Uterus (tissue), 4 donors: Measurements from ENCODE around the gene FERD3L. TPM values are rescaled to one million over a fixed set of nuclear protein-coding genes. Genes with fewer than 3 reads are reported as not detected.
A peak's percentile ranks its signal among the peaks of the same experiment; 100 is the strongest.

Experiments
- DNase-seq, 2 donors: peaks; one replicate each; pipeline ENCODE4 v3.0.0-alpha.2; 2019 to 2020
- H3K27ac ChIP-seq, 2 donors: fragments of 200-600 bp; sonication (generic); 1 replicate in 1 of 2; 2 replicates in 1 of 2; pipeline ENCODE4 v1.5.1; 2016 to 2018
- H3K27me3 ChIP-seq, 2 donors: fragments of 200-600 bp; sonication (generic); one replicate each; pipeline ENCODE4 v1.5.1; 2018 to 2019; ENCODE audit warnings: control low read depth in 1 of 2
- H3K36me3 ChIP-seq, 2 donors: fragments of 200-600 bp; sonication (generic); one replicate each; pipeline ENCODE4 v1.5.1; 2019; ENCODE audit warnings: control low read depth in 1 of 2
- H3K4me1 ChIP-seq, 2 donors: fragments of 200-600 bp; sonication (generic); one replicate each; pipeline ENCODE4 v1.5.1; 2018 to 2019; ENCODE audit warnings: control low read depth in 1 of 2
- H3K4me3 ChIP-seq, 2 donors: fragments of 200-600 bp; sonication (generic); 1 replicate in 1 of 2; 2 replicates in 1 of 2; pipeline ENCODE4 v1.5.1; 2018 to 2019; ENCODE audit warnings: mild to moderate bottlenecking in 1 of 2
- H3K9me3 ChIP-seq, 2 donors: fragments of 200-600 bp; sonication (generic); one replicate each; pipeline ENCODE4 v1.5.1; 2019; ENCODE audit warnings: control low read depth in 1 of 2
- POLR2A ChIP-seq, 2 donors: fragments of 450-650 bp; IDR thresholded peaks; one replicate each; pipeline ENCODE4 v1.6.1; 2016; ENCODE audit warnings: antibody characterized with exemption in 2 of 2, mild to moderate bottlenecking in 1 of 2, moderate library complexity in 1 of 2
- intact Hi-C: fragments of 100-400 bp; cut with DNase I; formaldehyde crosslinking; loops from one replicate; pipeline ENCODE4 v1.15.1; 2023; ENCODE audit warnings: low total_unique reads
- total RNA-seq, 4 donors: library from RNA; depleted of rRNA in 3 of 4; stranded (reverse); fragments of >200 nt in 3 of 4; gene quantifications; one replicate each; pipeline versions ENCODE4 v1.1.0 to v1.2.4, GENCODE V29; 2014 to 2023
- TF ChIP-seq, protein P1 (sequence below), 4 experiments: fragments of 200-600 bp in 2 of 4; fragments of 450-650 bp in 2 of 4; sonication (generic) in 2 of 4; IDR thresholded peaks; one replicate each; pipeline ENCODE4 v1.5.1; 2016 to 2019; ENCODE audit warnings: antibody characterized with exemption in 4 of 4, mild to moderate bottlenecking in 2 of 4, moderate library complexity in 1 of 4
- donor health status: DM: yes; HTN: yes; CAD: no.

The FERD3L gene
- total RNA-seq, 4 donors from 2014 or later: not detected

DNA sequence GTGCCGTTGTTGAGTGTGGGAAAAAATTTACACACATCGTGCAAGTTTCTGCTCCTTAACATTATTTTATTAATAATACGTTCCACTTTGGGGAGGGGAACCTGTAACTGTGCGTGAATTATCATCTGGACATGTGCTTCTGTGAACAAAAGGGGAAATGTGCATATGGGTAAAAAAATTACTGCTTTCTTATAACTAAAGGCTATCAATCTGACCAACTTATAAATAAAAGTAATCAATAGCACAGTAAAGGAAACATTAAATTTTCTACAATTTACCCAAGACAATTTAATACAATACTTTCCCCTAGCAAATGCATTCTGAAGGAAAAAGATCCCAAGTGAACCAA lies 32.2 kb downstream of the FERD3L start:
- Histone ChIP-seq H3K27ac (peak overlapping the region; percentile 16 to 73), H3K4me1 (no peaks in the 10 kb centered on the region), H3K27me3 (no peaks in the 10 kb centered on the region), H3K9me3 (no peaks in the 10 kb centered on the region), H3K4me3 (no peak overlapping the region), H3K36me3 (no peaks in the 10 kb centered on the region)
- no peak for DNase-seq
- intact Hi-C loops: no loop called here
- TF ChIP-seq, protein P1, sequence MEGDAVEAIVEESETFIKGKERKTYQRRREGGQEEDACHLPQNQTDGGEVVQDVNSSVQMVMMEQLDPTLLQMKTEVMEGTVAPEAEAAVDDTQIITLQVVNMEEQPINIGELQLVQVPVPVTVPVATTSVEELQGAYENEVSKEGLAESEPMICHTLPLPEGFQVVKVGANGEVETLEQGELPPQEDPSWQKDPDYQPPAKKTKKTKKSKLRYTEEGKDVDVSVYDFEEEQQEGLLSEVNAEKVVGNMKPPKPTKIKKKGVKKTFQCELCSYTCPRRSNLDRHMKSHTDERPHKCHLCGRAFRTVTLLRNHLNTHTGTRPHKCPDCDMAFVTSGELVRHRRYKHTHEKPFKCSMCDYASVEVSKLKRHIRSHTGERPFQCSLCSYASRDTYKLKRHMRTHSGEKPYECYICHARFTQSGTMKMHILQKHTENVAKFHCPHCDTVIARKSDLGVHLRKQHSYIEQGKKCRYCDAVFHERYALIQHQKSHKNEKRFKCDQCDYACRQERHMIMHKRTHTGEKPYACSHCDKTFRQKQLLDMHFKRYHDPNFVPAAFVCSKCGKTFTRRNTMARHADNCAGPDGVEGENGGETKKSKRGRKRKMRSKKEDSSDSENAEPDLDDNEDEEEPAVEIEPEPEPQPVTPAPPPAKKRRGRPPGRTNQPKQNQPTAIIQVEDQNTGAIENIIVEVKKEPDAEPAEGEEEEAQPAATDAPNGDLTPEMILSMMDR (IDR thresholded peaks at IDR 0.05): no peak
- no peak for TF ChIP-seq POLR2A (IDR thresholded peaks at IDR 0.05)

DNA sequence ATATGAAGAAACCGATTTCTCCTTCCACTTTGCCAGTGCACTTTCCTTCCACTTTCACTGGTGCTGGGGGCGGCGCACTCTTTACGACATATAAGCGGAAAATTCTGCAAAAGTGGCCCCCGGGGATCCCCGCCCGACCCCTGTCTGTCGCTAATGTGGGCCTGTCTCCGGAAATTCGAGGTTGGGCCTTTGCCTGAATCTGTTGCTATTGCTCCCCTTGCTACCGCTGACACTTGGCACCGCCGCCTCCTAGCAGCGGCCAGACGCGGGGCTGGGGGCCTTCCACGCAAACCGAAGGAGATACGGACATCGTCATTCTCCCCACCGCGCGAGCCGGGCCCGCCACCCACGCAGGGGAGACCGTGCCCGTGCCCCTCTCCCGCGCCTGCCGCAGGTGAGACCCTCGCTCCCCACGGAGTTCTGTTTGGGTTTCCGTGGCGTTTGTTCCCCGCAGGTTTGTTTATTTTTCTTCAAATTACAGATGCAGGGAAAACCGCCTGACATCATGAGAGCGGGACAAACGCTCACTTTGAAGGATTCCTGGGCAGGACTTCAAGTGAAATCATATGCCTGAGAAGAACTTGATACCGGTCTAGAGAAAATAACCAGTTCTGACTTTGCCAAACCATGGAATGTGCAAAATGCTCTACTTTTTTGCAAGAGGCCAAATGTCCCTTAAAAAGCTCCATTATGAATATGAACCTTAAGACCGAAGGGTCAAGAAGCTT lies 32.8 kb downstream of the FERD3L start:
- H3K27ac ChIP-seq: peak overlapping the region; percentile 16 to 73
- intact Hi-C loops: no loop called here
- H3K27me3 ChIP-seq: no peaks in the 10 kb centered on the region
- no peaks in the 10 kb centered on the region for H3K9me3 ChIP-seq
- peak overlapping the region; percentile 12 to 22 for H3K4me3 ChIP-seq
- TF ChIP-seq POLR2A (IDR thresholded peaks at IDR 0.05): no peak
- TF ChIP-seq, protein P1 (IDR thresholded peaks at IDR 0.05): no peak
- H3K36me3 ChIP-seq: no peaks in the 10 kb centered on the region
- no peak for DNase-seq
- H3K4me1 ChIP-seq: no peaks in the 10 kb centered on the region

DNA sequence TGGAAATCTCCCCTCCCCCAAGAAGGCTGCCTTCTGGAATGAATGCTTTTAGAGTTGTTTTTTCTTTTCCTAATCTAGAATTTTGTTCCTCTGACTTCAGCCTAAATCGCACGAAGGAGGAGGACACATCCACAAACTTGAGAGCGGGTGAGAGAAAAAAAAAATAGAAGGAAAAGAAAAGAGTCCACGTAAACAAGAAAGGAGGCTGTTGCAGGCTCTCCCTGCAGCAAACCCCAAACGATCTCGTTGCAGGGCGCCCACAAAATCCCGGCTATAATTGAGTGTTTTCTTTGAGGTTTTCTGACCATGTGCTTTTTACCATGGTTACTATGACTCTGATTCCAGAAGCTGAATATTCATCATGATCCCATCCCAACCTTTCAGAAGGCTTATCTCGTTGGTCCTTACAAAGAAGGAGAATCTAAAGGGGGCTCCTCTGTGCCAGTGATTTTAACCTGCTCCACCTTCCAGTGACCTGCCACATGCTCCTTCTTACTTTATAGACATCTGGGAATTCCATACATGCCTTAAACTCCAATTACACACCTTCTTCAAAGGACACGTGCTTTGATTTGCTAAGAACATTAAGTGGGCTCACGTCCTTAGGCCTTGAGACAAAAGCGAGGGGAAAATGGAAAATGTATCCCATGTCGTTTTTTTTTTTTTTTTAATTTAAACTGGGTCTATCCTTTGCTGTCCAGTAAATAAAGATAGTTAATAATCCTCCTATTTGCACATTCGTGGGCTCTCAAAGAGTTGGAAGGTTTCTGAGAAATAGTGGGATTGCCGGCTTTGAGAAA lies 33.5 kb downstream of the FERD3L start:
- H3K4me3 ChIP-seq: peak overlapping the region in 1 of 2 donors; percentile 22
- H3K27ac ChIP-seq: peak overlapping the region; percentile 3 to 73
- intact Hi-C loops: no loop called here
- no peak for DNase-seq
- TF ChIP-seq, protein P1 (IDR thresholded peaks at IDR 0.05): no peak
- TF ChIP-seq POLR2A (IDR thresholded peaks at IDR 0.05): no peak
- no peaks in the 10 kb centered on the region for H3K27me3 ChIP-seq
- no peaks in the 10 kb centered on the region for H3K9me3 ChIP-seq
- H3K36me3 ChIP-seq: no peaks in the 10 kb centered on the region
- no peaks in the 10 kb centered on the region for H3K4me1 ChIP-seq

DNA sequence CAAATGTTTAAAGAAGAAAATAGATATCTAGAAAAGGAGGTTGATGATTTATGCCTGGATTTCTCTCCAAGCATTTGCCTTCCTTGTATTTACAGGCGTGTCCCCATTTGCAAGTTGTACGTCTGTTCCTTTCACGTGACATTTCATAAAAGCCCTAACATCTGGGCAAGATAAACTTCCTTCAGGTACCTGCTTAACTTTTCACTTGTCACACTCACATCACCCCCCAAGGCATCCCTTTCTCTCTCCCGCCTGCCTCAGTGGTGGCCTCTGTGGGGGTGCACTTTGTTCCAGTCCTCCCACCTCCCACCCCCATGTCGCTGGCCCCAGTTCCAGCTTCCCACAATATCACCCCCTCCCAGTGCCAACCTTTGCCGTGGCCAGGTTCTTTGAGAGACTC lies 34.4 kb downstream of the FERD3L start:
- Histone ChIP-seq H3K4me1 (no peaks in the 10 kb centered on the region), H3K36me3 (no peaks in the 10 kb centered on the region), H3K27me3 (no peaks in the 10 kb centered on the region), H3K4me3 (no peak overlapping the region), H3K27ac (peak overlapping the region in 1 of 2 donors; percentile 73), H3K9me3 (no peaks in the 10 kb centered on the region)
- TF ChIP-seq, protein P1 (IDR thresholded peaks at IDR 0.05): no peak
- no peak for TF ChIP-seq POLR2A (IDR thresholded peaks at IDR 0.05)
- intact Hi-C loops: no loop called here
- no peak for DNase-seq
